Activated naive CD4-positive, alpha-beta T cell (primary cell): Measurements from ENCODE around the gene ECHS1.
A peak's percentile ranks its signal among the peaks of the same experiment; 100 is the strongest.
"Not testable (repeated sequence)": the region's sequence is repeated elsewhere in the genome, so short reads cannot be mapped to it uniquely, and the experiment has no call there.

Experiments
- DNase-seq, 4 experiments: peaks; one replicate each; lab custom pipeline; 2025; lab: John Stamatoyannopoulos, UW

Gene ECHS1

GRCh38 chr10:133324857-133325260 is 48.3 kb downstream of the ECHS1 start:
- DNase-seq, result no peak

- peak in 2 of 4 experiments; percentile 38 to 60 for DNase-seq
Observed at GRCh38 chr10:133324198-133324792, 48.9 kb downstream of the ECHS1 start.

- not testable (repeated sequence) for DNase-seq
Observed at GRCh38 chr10:133322064-133322709, 51.0 kb downstream of the ECHS1 start.

- not testable (repeated sequence) for DNase-seq
Observed at GRCh38 chr10:133320852-133321422, 52.2 kb downstream of the ECHS1 start.

- DNase-seq, result peak; percentile 29 to 63 (median 42)
Observed at GRCh38 chr10:133318494-133319127, 54.5 kb downstream of the ECHS1 start.

- no peak for DNase-seq
Observed at GRCh38 chr10:133316732-133317131, 56.4 kb downstream of the ECHS1 start.

- DNase-seq, result no peak
Observed at GRCh38 chr10:133316266-133316665, 56.9 kb downstream of the ECHS1 start.

GRCh38 chr10:133315847-133316246 is 57.3 kb downstream of the ECHS1 start:
- DNase-seq, result no peak

- no peak for DNase-seq
Observed at GRCh38 chr10:133314911-133315310, 58.2 kb downstream of the ECHS1 start.

GRCh38 chr10:133313192-133313591 is 60.0 kb downstream of the ECHS1 start:
- no peak for DNase-seq

- DNase-seq, result no peak
Observed at GRCh38 chr10:133312769-133313145, 60.4 kb downstream of the ECHS1 start.
